GM23338 (cell line): Measurements from ENCODE around the gene MEGF11. TPM values are rescaled to one million over a fixed set of nuclear protein-coding genes. Genes with fewer than 3 reads are reported as not detected.

ENCODE experiments used
- ATAC-seq: fragments of 200-7000 bp; cut with Tn5 transposase; 3 replicates; pipeline ENCODE4 v1.9.1; 2020
- DNase-seq: peaks from one replicate; pipeline ENCODE4 v3.0.0-alpha.2; 2015; ENCODE audit warnings: low spot score
- H2AFZ ChIP-seq: fragments of 200-600 bp; sonication (generic); 2 replicates; pipeline ENCODE4 v1.8.0; 2016; ENCODE audit warnings: antibody characterized with exemption, mild to moderate bottlenecking, moderate library complexity
- H3F3A ChIP-seq: fragments of 200-600 bp; sonication (generic); replicated peaks from 2 replicates; pipeline ENCODE4 v1.8.0; 2017; ENCODE audit warnings: antibody characterized with exemption, mixed run types, low read depth
- H3K27ac ChIP-seq: fragments of 200-600 bp; sonication (generic); 2 replicates; pipeline ENCODE4 v1.6.1; 2016; ENCODE audit warnings: low read depth
- H3K27me3 ChIP-seq: fragments of 200-600 bp; sonication (generic); 2 replicates; pipeline ENCODE4 v1.8.0; 2016; ENCODE audit warnings: mild to moderate bottlenecking, mixed run types, moderate library complexity; ENCODE audit not compliant: insufficient read depth
- H3K36me3 ChIP-seq: fragments of 200-600 bp; sonication (generic); 2 replicates; pipeline ENCODE4 v1.8.0; 2016; ENCODE audit warnings: mild to moderate bottlenecking; ENCODE audit not compliant: insufficient read depth
- H3K4me1 ChIP-seq: fragments of 200-600 bp; sonication (generic); 2 replicates; pipeline ENCODE4 v1.8.0; 2016; ENCODE audit warnings: mild to moderate bottlenecking, moderate library complexity; ENCODE audit not compliant: insufficient read depth
- H3K4me2 ChIP-seq: fragments of 200-600 bp; sonication (generic); 2 replicates; pipeline ENCODE4 v1.7.1; 2017; ENCODE audit warnings: mixed run types
- H3K4me3 ChIP-seq: fragments of 200-600 bp; sonication (generic); 2 replicates; pipeline ENCODE4 v1.6.1; 2016; ENCODE audit warnings: mixed run types
- H3K79me2 ChIP-seq: fragments of 200-600 bp; sonication (generic); replicated peaks from 2 replicates; pipeline ENCODE4 v1.8.0; 2017; ENCODE audit warnings: mild to moderate bottlenecking; ENCODE audit not compliant: insufficient read depth
- H3K9me2 ChIP-seq: fragments of 200-600 bp; sonication (generic); 2 replicates; pipeline ENCODE4 v1.8.0; 2017; ENCODE audit not compliant: insufficient read depth
- H4K20me1 ChIP-seq: fragments of 200-600 bp; sonication (generic); replicated peaks from 2 replicates; pipeline ENCODE4 v1.8.0; 2017; ENCODE audit warnings: mild to moderate bottlenecking; ENCODE audit not compliant: insufficient read depth
- H3K27ac Mint-ChIP-seq: 2 replicates; pipeline ENCODE4 v1.8.0; 2020; ENCODE audit warnings: inconsistent platforms, mild to moderate bottlenecking, moderate library complexity, mixed read lengths
- H3K27me3 Mint-ChIP-seq: 3 replicates; pipeline ENCODE4 v1.8.0; 2022; ENCODE audit warnings: low read depth, mild to moderate bottlenecking, moderate library complexity, mixed read lengths, inconsistent platforms; ENCODE audit not compliant: insufficient read depth, poor library complexity
- H3K36me3 Mint-ChIP-seq: 3 replicates; pipeline ENCODE4 v1.8.0; 2021; ENCODE audit warnings: low read depth, mild to moderate bottlenecking, inconsistent platforms, moderate library complexity, mixed read lengths
- H3K4me1 Mint-ChIP-seq: 3 replicates; pipeline ENCODE4 v1.8.0; 2020; ENCODE audit warnings: mild to moderate bottlenecking, inconsistent platforms, mixed read lengths
- H3K4me3 Mint-ChIP-seq: 3 replicates; pipeline ENCODE4 v1.8.0; 2021; ENCODE audit warnings: moderate library complexity, mild to moderate bottlenecking, inconsistent platforms, mixed read lengths
- H3K9me3 Mint-ChIP-seq: 3 replicates; pipeline ENCODE4 v1.8.0; 2020; ENCODE audit warnings: moderate library complexity, mild to moderate bottlenecking, inconsistent platforms, mixed read lengths
- EZH2 ChIP-seq: fragments of 200-600 bp; sonication (generic); IDR thresholded peaks from one replicate; pipeline ENCODE4 v1.8.0; 2017; ENCODE audit warnings: antibody characterized with exemption, mild to moderate bottlenecking, low read depth; ENCODE audit not compliant: unreplicated experiment
- EZH2phosphoT487 ChIP-seq: fragments of 200-600 bp; sonication (generic); IDR thresholded peaks from one replicate; pipeline ENCODE4 v1.8.1; 2018; ENCODE audit warnings: antibody characterized with exemption; ENCODE audit not compliant: unreplicated experiment
- JUNB ChIP-seq: IDR thresholded peaks from one replicate; pipeline ENCODE4 v1.6.1; 2016; ENCODE audit warnings: antibody characterized with exemption; ENCODE audit not compliant: unreplicated experiment
- NANOG ChIP-seq: IDR thresholded peaks from 2 replicates; pipeline ENCODE4 v1.6.1; 2016; ENCODE audit warnings: antibody characterized with exemption, borderline replicate concordance
- POLR2AphosphoS5 ChIP-seq: IDR thresholded peaks from 2 replicates; pipeline ENCODE4 v1.6.1; 2016; ENCODE audit warnings: antibody characterized with exemption, low read depth
- STAT1 ChIP-seq: IDR thresholded peaks from one replicate; pipeline ENCODE4 v1.6.1; 2016; ENCODE audit warnings: antibody characterized with exemption; ENCODE audit not compliant: unreplicated experiment
- ZNF114 ChIP-seq: fragments of 250-450 bp; sonication (Bioruptor Pico); IDR thresholded peaks from 2 replicates; pipeline ENCODE4 v1.5.0; 2020; ENCODE audit warnings: mild to moderate bottlenecking, moderate library complexity
- ZNF331 ChIP-seq: fragments of 250-450 bp; sonication (Bioruptor Pico); IDR thresholded peaks from 2 replicates; pipeline ENCODE4 v1.5.0; 2020; ENCODE audit warnings: low read depth, mild to moderate bottlenecking, moderate library complexity
- polyA plus RNA-seq: library from polyadenylated mRNA; unstranded; fragments of >200 nt; fragmentation: Nextera tagmentation; extraction: Ambion mirVana; gene quantifications from 2 replicates; pipeline ENCODE4 v1.2.1, GENCODE V29; 2016
- total RNA-seq: library from RNA; depleted of rRNA; stranded (reverse); fragments of >200 nt; shearing (Covaris generic); gene quantifications from 2 replicates; pipeline ENCODE4 v1.2.3, GENCODE V29; 2014
- TF ChIP-seq, protein P1 (sequence below): IDR thresholded peaks from 2 replicates; pipeline ENCODE4 v1.6.1; 2016; ENCODE audit warnings: antibody characterized with exemption
- TF ChIP-seq, protein P2 (sequence below): IDR thresholded peaks from one replicate; pipeline ENCODE4 v1.6.1; 2018; ENCODE audit warnings: antibody characterized with exemption; ENCODE audit not compliant: unreplicated experiment
- TF ChIP-seq, protein P3 (sequence below): fragments of 250-450 bp; sonication (Bioruptor Pico); IDR thresholded peaks from 2 replicates; pipeline ENCODE4 v1.5.0; 2020; ENCODE audit warnings: mild to moderate bottlenecking, moderate library complexity

The MEGF11 gene
- total and polyA plus RNA-seq, 2 experiments from 2014 or later, result 1.3 to 1.9 TPM

DNA sequence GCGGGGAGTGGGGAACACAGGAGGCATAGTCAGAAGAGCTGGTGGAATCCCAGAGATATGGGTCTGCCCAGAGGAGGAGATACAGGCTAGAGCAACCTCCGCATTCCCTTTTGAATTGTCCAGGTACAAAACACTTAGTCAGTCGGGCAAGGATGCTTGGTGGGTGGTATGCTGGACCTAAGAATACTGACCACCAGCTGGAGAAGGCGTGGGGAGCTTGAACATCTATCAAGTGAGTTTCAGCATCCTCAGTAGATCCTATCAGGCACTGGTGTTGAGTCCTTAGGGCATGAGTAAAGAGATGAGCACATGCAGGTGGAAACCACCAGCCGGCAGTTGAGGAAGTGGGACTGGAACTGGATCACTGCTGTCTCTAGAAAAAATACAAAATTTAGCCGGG lies 25.1 kb upstream of the MEGF11 start (continued):
- TF ChIP-seq JUNB, result no peak
- no peak for TF ChIP-seq POLR2AphosphoS5
- TF ChIP-seq, protein P1, sequence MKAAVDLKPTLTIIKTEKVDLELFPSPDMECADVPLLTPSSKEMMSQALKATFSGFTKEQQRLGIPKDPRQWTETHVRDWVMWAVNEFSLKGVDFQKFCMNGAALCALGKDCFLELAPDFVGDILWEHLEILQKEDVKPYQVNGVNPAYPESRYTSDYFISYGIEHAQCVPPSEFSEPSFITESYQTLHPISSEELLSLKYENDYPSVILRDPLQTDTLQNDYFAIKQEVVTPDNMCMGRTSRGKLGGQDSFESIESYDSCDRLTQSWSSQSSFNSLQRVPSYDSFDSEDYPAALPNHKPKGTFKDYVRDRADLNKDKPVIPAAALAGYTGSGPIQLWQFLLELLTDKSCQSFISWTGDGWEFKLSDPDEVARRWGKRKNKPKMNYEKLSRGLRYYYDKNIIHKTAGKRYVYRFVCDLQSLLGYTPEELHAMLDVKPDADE, result no peak
- no peak for TF ChIP-seq ZNF331 (CRISPR knock-in tag)

DNA sequence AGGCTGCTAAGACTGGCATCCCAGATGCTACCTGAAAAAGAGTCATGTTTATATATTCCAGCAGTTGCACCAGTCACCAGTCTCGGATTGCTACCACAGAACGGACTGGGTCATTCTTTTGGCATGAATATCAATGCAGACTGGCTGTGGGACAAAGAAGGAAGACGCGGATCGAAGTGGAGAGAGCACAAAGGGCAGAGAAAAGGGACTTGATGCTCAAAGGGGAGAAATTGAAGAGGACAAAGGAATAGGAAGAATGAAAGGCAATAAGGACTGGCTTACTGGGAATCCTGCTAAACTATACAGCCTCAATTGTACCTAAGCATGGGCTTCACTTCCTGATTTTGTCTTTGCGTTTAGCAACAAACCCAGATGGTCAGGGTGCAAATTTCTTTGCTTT lies 24.5 kb upstream of the MEGF11 start:
- no peaks in the 10 kb centered on the region for H3K36me3 Mint-ChIP-seq
- no peak overlapping the region for H3K27ac Mint-ChIP-seq
- H3F3A ChIP-seq, result no peaks in the 10 kb centered on the region
- H3K36me3 ChIP-seq, result no peaks in the 10 kb centered on the region
- H3K4me1 Mint-ChIP-seq, result peaks cover 5% of the 10 kb centered on the region; the same call in 1 of the 3 replicates
- no peaks in the 10 kb centered on the region for H3K27me3 ChIP-seq
- H3K9me3 Mint-ChIP-seq, result peaks cover 3% of the 10 kb centered on the region; the same call in 2 of the 3 replicates
- H3K27ac ChIP-seq, result no peak overlapping the region
- H3K4me3 ChIP-seq, result no peak overlapping the region
- H2AFZ ChIP-seq, result no peak overlapping the region
- H3K4me3 Mint-ChIP-seq, result no peak overlapping the region
- no peak for ATAC-seq
- H3K9me2 ChIP-seq, result peaks cover 3% of the 10 kb centered on the region; the same call in 1 of the 2 replicates
- H4K20me1 ChIP-seq, result no peaks in the 10 kb centered on the region
- no peaks in the 10 kb centered on the region for H3K4me1 ChIP-seq
- TF ChIP-seq EZH2phosphoT487, result no peak
- TF ChIP-seq NANOG, result no peak
- TF ChIP-seq POLR2AphosphoS5, result no peak
- TF ChIP-seq, protein P2, sequence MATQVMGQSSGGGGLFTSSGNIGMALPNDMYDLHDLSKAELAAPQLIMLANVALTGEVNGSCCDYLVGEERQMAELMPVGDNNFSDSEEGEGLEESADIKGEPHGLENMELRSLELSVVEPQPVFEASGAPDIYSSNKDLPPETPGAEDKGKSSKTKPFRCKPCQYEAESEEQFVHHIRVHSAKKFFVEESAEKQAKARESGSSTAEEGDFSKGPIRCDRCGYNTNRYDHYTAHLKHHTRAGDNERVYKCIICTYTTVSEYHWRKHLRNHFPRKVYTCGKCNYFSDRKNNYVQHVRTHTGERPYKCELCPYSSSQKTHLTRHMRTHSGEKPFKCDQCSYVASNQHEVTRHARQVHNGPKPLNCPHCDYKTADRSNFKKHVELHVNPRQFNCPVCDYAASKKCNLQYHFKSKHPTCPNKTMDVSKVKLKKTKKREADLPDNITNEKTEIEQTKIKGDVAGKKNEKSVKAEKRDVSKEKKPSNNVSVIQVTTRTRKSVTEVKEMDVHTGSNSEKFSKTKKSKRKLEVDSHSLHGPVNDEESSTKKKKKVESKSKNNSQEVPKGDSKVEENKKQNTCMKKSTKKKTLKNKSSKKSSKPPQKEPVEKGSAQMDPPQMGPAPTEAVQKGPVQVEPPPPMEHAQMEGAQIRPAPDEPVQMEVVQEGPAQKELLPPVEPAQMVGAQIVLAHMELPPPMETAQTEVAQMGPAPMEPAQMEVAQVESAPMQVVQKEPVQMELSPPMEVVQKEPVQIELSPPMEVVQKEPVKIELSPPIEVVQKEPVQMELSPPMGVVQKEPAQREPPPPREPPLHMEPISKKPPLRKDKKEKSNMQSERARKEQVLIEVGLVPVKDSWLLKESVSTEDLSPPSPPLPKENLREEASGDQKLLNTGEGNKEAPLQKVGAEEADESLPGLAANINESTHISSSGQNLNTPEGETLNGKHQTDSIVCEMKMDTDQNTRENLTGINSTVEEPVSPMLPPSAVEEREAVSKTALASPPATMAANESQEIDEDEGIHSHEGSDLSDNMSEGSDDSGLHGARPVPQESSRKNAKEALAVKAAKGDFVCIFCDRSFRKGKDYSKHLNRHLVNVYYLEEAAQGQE, result no peak
- no peak for TF ChIP-seq ZNF114
- no peak for TF ChIP-seq JUNB
- no peak for TF ChIP-seq STAT1
- TF ChIP-seq, protein P3, sequence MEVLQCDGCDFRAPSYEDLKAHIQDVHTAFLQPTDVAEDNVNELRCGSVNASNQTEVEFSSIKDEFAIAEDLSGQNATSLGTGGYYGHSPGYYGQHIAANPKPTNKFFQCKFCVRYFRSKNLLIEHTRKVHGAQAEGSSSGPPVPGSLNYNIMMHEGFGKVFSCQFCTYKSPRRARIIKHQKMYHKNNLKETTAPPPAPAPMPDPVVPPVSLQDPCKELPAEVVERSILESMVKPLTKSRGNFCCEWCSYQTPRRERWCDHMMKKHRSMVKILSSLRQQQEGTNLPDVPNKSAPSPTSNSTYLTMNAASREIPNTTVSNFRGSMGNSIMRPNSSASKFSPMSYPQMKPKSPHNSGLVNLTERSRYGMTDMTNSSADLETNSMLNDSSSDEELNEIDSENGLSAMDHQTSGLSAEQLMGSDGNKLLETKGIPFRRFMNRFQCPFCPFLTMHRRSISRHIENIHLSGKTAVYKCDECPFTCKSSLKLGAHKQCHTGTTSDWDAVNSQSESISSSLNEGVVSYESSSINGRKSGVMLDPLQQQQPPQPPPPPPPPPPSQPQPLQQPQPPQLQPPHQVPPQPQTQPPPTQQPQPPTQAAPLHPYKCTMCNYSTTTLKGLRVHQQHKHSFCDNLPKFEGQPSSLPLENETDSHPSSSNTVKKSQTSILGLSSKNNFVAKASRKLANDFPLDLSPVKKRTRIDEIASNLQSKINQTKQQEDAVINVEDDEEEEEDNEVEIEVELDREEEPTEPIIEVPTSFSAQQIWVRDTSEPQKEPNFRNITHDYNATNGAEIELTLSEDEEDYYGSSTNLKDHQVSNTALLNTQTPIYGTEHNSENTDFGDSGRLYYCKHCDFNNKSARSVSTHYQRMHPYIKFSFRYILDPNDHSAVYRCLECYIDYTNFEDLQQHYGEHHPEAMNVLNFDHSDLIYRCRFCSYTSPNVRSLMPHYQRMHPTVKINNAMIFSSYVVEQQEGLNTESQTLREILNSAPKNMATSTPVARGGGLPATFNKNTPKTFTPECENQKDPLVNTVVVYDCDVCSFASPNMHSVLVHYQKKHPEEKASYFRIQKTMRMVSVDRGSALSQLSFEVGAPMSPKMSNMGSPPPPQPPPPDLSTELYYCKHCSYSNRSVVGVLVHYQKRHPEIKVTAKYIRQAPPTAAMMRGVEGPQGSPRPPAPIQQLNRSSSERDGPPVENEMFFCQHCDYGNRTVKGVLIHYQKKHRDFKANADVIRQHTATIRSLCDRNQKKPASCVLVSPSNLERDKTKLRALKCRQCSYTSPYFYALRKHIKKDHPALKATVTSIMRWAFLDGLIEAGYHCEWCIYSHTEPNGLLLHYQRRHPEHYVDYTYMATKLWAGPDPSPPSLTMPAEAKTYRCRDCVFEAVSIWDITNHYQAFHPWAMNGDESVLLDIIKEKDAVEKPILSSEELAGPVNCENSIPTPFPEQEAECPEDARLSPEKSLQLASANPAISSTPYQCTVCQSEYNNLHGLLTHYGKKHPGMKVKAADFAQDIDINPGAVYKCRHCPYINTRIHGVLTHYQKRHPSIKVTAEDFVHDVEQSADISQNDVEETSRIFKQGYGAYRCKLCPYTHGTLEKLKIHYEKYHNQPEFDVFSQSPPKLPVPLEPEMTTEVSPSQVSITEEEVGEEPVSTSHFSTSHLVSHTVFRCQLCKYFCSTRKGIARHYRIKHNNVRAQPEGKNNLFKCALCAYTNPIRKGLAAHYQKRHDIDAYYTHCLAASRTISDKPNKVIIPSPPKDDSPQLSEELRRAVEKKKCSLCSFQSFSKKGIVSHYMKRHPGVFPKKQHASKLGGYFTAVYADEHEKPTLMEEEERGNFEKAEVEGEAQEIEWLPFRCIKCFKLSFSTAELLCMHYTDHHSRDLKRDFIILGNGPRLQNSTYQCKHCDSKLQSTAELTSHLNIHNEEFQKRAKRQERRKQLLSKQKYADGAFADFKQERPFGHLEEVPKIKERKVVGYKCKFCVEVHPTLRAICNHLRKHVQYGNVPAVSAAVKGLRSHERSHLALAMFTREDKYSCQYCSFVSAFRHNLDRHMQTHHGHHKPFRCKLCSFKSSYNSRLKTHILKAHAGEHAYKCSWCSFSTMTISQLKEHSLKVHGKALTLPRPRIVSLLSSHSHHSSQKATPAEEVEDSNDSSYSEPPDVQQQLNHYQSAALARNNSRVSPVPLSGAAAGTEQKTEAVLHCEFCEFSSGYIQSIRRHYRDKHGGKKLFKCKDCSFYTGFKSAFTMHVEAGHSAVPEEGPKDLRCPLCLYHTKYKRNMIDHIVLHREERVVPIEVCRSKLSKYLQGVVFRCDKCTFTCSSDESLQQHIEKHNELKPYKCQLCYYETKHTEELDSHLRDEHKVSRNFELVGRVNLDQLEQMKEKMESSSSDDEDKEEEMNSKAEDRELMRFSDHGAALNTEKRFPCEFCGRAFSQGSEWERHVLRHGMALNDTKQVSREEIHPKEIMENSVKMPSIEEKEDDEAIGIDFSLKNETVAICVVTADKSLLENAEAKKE (CRISPR knock-in tag), result no peak
- no peak for TF ChIP-seq EZH2
- no peak overlapping the region for H3K4me2 ChIP-seq
- H3K27me3 Mint-ChIP-seq, result peaks cover 14% of the 10 kb centered on the region
- no peaks in the 10 kb centered on the region for H3K79me2 ChIP-seq
- DNase-seq, result no peak
